Activated CD4-positive, alpha-beta T cell treated with anti-CD3 and anti-CD28 coated beads, Interleukin-2, amount 50 U/mL, for 24 hours (primary cell): Measurements from ENCODE around the gene KAT5.
"Not testable (repeated sequence)": the region's sequence is repeated elsewhere in the genome, so short reads cannot be mapped to it uniquely, and the experiment has no call there.

Experiments used
- DNase-seq, 2 donors: peaks; one replicate each; pipeline ENCODE4 v3.0.0-alpha.2; 2020; ENCODE audit warnings: low read depth in 1 of 2, low spot score in 1 of 2

The KAT5 gene

DNA sequence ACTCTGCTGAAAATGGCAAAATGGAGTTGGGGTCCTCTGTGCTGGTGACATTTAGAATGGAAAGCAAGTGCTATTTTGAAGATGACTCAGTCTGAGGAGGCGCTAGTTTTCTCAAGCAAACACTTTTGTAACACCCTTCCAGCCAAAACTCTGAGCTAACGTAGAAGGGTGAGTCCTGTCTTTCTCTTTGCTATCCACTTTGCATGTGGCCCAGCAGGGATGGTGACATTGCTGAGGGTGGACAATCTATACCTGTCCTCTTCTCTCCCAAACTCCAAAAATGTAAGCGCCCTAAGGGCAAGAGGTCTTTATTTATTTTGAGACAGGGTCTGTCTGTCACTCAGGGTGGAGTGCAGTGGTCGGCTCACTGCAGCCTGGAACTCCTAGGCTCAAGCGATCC lies 3.6 kb upstream of the KAT5 start:
- no peak for DNase-seq

GRCh38 chr11:65709661-65710060 lies 2.4 kb upstream of the KAT5 start:
- DNase-seq = no peak

GRCh38 chr11:65710421-65710820 lies 1.6 kb upstream of the KAT5 start:
- no peak for DNase-seq

GRCh38 chr11:65712633-65713076 lies 603 bp downstream of the KAT5 start:
- no peak for DNase-seq

- DNase-seq = no peak
Observed at GRCh38 chr11:65713212-65713969, 1.3 kb downstream of the KAT5 start.

- DNase-seq = no peak
Observed at GRCh38 chr11:65714433-65714832, 2.4 kb downstream of the KAT5 start.

- no peak for DNase-seq
Observed at GRCh38 chr11:65716302-65716701, 4.2 kb downstream of the KAT5 start.

GRCh38 chr11:65716774-65717405 lies 4.8 kb downstream of the KAT5 start:
- DNase-seq = no peak

DNA sequence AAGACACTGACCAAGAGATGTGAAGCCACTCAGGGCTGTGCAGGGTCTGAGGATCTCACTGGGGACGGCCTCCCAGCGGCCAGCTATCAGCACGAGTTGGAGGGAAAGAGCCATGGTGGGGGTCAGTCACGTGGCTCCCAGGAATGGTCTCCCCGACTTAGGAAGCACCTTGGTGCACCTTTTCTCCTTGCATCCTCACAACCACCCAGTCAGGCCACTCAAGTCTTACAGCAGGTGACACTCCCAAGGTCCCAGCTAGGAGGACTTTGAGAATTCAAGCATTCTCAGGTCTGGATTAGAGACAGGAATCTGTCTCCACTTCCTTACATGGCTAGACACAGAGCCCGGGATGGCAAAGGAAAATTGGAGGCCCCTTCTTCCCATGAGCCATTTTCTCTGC lies 5.9 kb downstream of the KAT5 start:
- DNase-seq = no peak

- DNase-seq = no peak
Observed at GRCh38 chr11:65718531-65718930, 6.5 kb downstream of the KAT5 start.

- DNase-seq = no peak
Observed at GRCh38 chr11:65718964-65719492, 7.0 kb downstream of the KAT5 start.

DNA sequence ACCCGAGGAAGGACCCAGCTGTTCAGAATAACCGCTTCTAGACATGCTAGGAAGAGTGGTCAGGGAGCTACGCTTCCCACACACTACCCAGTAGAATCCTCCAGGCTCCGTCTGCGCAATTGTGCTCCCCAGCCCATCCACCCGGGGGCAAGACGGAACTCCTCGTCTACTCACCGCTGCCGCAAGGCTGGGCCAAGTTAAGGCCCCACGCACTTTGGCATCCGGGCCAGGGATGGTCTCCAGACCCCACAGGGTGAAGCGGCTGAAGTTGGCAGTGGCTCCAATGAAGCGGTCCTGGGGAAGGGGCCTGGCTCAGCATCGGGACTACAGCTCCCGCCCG lies 7.8 kb downstream of the KAT5 start:
- no peak for DNase-seq

DNA sequence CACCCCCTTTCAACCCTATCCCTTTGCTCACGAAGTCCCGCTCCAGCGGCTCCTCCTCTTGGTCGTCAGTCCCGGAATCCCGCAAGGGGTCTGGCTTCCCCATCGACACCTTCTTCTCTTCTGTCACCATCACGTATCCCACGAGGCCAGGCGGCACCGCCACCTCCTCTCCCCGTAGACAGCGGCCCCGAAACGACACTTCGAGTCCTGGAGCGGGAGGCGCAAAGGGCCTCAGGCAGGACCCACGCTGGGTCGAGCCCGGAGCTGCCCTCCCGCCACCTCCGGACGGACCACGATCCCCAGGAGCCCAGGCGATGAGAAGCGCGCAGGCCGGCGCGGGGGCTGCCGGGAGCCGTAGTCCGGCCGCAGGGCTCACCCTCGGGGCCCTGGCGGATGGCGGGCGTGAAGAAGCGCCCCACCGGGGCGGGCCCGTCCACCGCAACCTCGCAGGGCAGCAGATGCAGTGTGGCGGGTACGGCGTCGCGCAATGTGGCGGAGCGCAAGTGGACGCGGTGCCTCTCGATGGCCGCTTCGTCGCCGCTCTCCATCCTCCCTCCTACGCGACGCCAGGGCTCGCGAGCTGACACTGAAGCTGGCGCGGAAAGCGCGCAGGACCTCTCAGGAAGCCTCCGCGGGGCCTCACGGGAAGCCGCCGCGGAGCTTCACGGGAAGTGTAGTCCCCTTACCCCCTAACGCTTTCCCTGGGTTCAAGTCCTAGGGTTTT lies 8.3 kb downstream of the KAT5 start, which contains the start of gene RNASEH2C:
TSS of gene RNASEH2C (minus strand) at position 588 of the 724 bp plus-strand sequence. CDS start at position 548, 40 bp downstream.
- peak; percentile 56 to 72 for DNase-seq

DNA sequence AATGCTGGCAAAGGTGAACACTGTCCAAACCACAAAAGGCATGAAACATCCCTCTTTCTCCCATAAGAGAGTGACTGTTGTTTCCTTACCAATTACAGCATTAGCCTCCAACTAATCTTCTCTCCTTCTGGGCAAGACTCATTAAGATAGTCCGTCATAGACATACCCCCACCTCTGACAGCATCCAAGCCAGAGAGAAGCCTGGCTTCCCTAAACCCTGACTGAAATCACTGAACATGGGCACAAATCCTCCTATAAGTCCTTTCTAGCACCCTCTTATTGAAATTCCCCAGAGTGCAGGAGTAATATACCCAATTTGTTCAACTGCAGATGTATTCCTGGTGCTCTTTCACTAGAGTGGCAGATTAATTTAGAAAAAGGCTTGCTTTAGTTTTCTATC lies 10.2 kb downstream of the KAT5 start:
- no peak for DNase-seq

GRCh38 chr11:65726660-65727059 lies 14.6 kb downstream of the KAT5 start:
- no peak for DNase-seq

GRCh38 chr11:65727865-65728264 lies 15.8 kb downstream of the KAT5 start:
- no peak for DNase-seq

GRCh38 chr11:65730461-65730860 lies 18.4 kb downstream of the KAT5 start:
- DNase-seq = no peak

DNA sequence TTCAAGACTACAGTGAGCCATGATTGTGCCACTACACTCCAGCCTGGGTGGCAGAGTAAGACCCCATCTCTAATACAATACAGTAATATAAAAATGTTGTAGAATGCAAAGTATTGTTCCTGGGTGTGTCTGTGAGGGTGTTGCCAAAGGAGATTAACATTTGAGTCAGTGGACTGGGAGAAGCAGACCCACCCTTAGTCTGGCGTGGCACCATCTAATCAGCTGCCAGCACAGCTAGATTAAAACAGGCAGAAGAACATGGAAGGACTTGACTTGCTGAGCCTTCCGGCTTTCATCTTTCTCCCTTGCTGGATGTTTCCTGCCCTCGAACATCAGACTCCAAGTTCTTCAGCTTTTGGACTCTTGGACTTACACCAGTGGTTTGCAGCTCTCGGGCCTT lies 23.1 kb downstream of the KAT5 start:
- DNase-seq = not testable (repeated sequence)

- DNase-seq = no peak
Observed at GRCh38 chr11:65736810-65737209, 24.8 kb downstream of the KAT5 start.

DNA sequence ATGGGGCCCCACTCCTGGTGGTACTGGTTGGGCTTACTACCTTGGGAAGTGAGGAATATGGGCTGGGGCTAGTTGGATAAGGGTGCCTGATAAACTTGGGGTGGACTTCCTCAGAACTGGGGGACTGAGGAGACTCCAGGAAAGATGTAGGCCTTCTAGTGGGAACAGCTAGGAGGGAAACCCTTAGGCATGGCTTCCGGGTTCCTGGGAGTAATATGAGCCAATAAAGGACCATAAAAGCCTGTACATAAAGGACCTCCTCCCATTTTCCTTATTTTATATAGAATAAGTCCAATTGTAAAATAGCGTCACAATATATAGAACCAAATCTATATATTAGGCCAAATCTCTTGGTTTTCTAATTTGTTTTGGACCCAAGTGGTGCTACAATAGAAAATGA lies 27.0 kb downstream of the KAT5 start:
- no peak for DNase-seq

DNA sequence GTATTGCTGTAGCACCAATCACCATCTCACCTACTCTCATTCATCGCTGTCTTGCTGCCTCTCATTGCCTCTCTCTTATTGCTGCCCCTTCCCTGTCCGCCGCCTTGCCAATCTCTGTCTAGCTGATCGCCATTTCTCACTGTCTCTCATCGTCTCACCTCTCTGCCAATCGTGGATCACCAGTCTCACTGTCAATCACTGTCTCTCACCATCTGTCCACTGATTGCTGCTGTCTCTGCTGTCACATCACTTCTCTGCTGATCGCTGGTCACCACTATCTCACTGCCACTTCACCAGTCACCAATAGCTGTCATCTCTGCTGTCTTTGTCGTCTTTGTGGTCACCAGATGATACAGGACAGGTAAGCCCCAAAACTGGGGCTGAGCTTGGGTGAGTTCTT lies 29.1 kb downstream of the KAT5 start:
- DNase-seq = no peak

- no peak for DNase-seq
Observed at GRCh38 chr11:65742353-65742752, 30.3 kb downstream of the KAT5 start.
